Activated CD4-positive, alpha-beta memory T cell treated with anti-CD3 and anti-CD28 coated beads for 36 hours (primary cell): Measurements from ENCODE around the gene ACOT12. TPM values are rescaled to one million over a fixed set of nuclear protein-coding genes. Genes with fewer than 3 reads are reported as not detected.

ENCODE experiments used
- CTCF ChIA-PET: fragments of 350-600 bp; sonication (Branson Sonifier 250); formaldehyde crosslinking; loops from one replicate; lab custom pipeline; 2021; ENCODE audit warnings: antibody characterized with exemption, inconsistent platforms; lab: Charles Lee
- POLR2A ChIA-PET: fragments of 350-600 bp; sonication (Branson Sonifier 250); formaldehyde crosslinking; loops from one replicate; lab custom pipeline; 2021; ENCODE audit warnings: antibody characterized with exemption; lab: Charles Lee
- DNase-seq: peaks from one replicate; pipeline ENCODE4 v3.0.0-alpha.2; 2020
- H3K27ac Mint-ChIP-seq: one replicate; pipeline ENCODE4 v1.8.0; 2021; ENCODE audit warnings: mixed read lengths
- H3K27me3 Mint-ChIP-seq: one replicate; pipeline ENCODE4 v1.8.0; 2021; ENCODE audit warnings: mixed read lengths
- H3K36me3 Mint-ChIP-seq: one replicate; pipeline ENCODE4 v1.8.0; 2021; ENCODE audit warnings: mixed read lengths
- H3K4me1 Mint-ChIP-seq: one replicate; pipeline ENCODE4 v1.8.0; 2021; ENCODE audit warnings: low read depth, mixed read lengths
- H3K4me3 Mint-ChIP-seq: one replicate; pipeline ENCODE4 v1.8.0; 2021; ENCODE audit warnings: mild to moderate bottlenecking, mixed read lengths
- H3K9me3 Mint-ChIP-seq: one replicate; pipeline ENCODE4 v1.8.0; 2021; ENCODE audit warnings: mixed read lengths
- intact Hi-C: fragments of 100-400 bp; cut with micrococcal nuclease; formaldehyde crosslinking; loops from one replicate; pipeline ENCODE4 v1.15.1; 2023
- total RNA-seq, 2 experiments: library from RNA; stranded (reverse); gene quantifications; one replicate each; pipeline ENCODE4 v1.2.3, GENCODE V29; 2021

ACOT12 gene
- total RNA-seq, 2 experiments from 2014 or later = not detected

- peaks cover 39% of the 10 kb centered on the region for H3K27me3 Mint-ChIP-seq
- no peaks in the 10 kb centered on the region for H3K36me3 Mint-ChIP-seq
- DNase-seq = no peak
- H3K9me3 Mint-ChIP-seq = peaks cover 4% of the 10 kb centered on the region
- H3K4me1 Mint-ChIP-seq = peaks cover 4% of the 10 kb centered on the region
- H3K27ac Mint-ChIP-seq = no peak overlapping the region
- CTCF ChIA-PET = no interaction called here
- POLR2A ChIA-PET = no interaction called here
- intact Hi-C loops = no loop called here
- H3K4me3 Mint-ChIP-seq = no peak overlapping the region
Measured at GRCh38 chr5:81397176-81397575, 3.2 kb upstream of the ACOT12 start.

GRCh38 chr5:81395262-81395661 lies 1.3 kb upstream of the ACOT12 start:
- peaks cover 4% of the 10 kb centered on the region for H3K9me3 Mint-ChIP-seq
- ChIA-PET CTCF (no interaction called here), POLR2A (no interaction called here)
- intact Hi-C loops = no loop called here
- peaks cover 46% of the 10 kb centered on the region for H3K27me3 Mint-ChIP-seq
- no peak overlapping the region for H3K27ac Mint-ChIP-seq
- H3K4me3 Mint-ChIP-seq = no peak overlapping the region
- no peak for DNase-seq
- H3K4me1 Mint-ChIP-seq = peaks cover 4% of the 10 kb centered on the region
- no peaks in the 10 kb centered on the region for H3K36me3 Mint-ChIP-seq

GRCh38 chr5:81393430-81393782 lies 528 bp downstream of the ACOT12 start:
- ChIA-PET POLR2A (no interaction called here), CTCF (interaction anchor here (0.6 to 1.3 kb wide), 2 partner anchors 12 to 32 kb away, joined by 3 read pairs; no protein-coding TSS in a partner anchor)
- DNase-seq = no peak
- H3K4me3 Mint-ChIP-seq = peak overlapping the region; percentile 24
- peaks cover 4% of the 10 kb centered on the region for H3K9me3 Mint-ChIP-seq
- no peaks in the 10 kb centered on the region for H3K36me3 Mint-ChIP-seq
- peaks cover 46% of the 10 kb centered on the region for H3K27me3 Mint-ChIP-seq
- intact Hi-C loops = no loop called here
- H3K27ac Mint-ChIP-seq = no peak overlapping the region
- peaks cover 4% of the 10 kb centered on the region for H3K4me1 Mint-ChIP-seq

- no peaks in the 10 kb centered on the region for H3K4me1 Mint-ChIP-seq
- H3K27me3 Mint-ChIP-seq = peaks cover 34% of the 10 kb centered on the region
- POLR2A ChIA-PET = no interaction called here
- H3K36me3 Mint-ChIP-seq = no peaks in the 10 kb centered on the region
- no peak overlapping the region for H3K27ac Mint-ChIP-seq
- no peak for DNase-seq
- CTCF ChIA-PET = no interaction called here
- H3K9me3 Mint-ChIP-seq = no peaks in the 10 kb centered on the region
- intact Hi-C loops = no loop called here
- no peak overlapping the region for H3K4me3 Mint-ChIP-seq
Measured at GRCh38 chr5:81389025-81389424, 4.9 kb downstream of the ACOT12 start.

- Mint-ChIP-seq H3K4me3 (no peak overlapping the region), H3K9me3 (no peaks in the 10 kb centered on the region), H3K36me3 (no peaks in the 10 kb centered on the region), H3K27ac (no peak overlapping the region), H3K4me1 (no peaks in the 10 kb centered on the region), H3K27me3 (peaks cover 29% of the 10 kb centered on the region)
- CTCF ChIA-PET = no interaction called here
- no peak for DNase-seq
- intact Hi-C loops = no loop called here
- POLR2A ChIA-PET = interaction anchor here (0.6 kb wide), 1 partner anchor 19 kb away, joined by 3 read pairs; no protein-coding TSS in a partner anchor
Measured at GRCh38 chr5:81388169-81388568, 5.8 kb downstream of the ACOT12 start.

GRCh38 chr5:81383867-81384266 lies 10.1 kb downstream of the ACOT12 start:
- Mint-ChIP-seq H3K4me3 (no peak overlapping the region), H3K9me3 (no peaks in the 10 kb centered on the region), H3K4me1 (no peaks in the 10 kb centered on the region), H3K27ac (no peak overlapping the region), H3K36me3 (no peaks in the 10 kb centered on the region), H3K27me3 (peaks cover 7% of the 10 kb centered on the region)
- CTCF ChIA-PET = no interaction called here
- no peak for DNase-seq
- POLR2A ChIA-PET = no interaction called here
- intact Hi-C loops = no loop called here

GRCh38 chr5:81371354-81371876 lies 22.5 kb downstream of the ACOT12 start:
- H3K27me3 Mint-ChIP-seq = no peaks in the 10 kb centered on the region
- ChIA-PET POLR2A (no interaction called here), CTCF (no interaction called here)
- no peak for DNase-seq
- no peak overlapping the region for H3K27ac Mint-ChIP-seq
- no peaks in the 10 kb centered on the region for H3K9me3 Mint-ChIP-seq
- H3K4me3 Mint-ChIP-seq = no peak overlapping the region
- no peaks in the 10 kb centered on the region for H3K36me3 Mint-ChIP-seq
- no peaks in the 10 kb centered on the region for H3K4me1 Mint-ChIP-seq
- intact Hi-C loops = no loop called here

GRCh38 chr5:81370912-81371311 lies 23.0 kb downstream of the ACOT12 start:
- intact Hi-C loops = no loop called here
- Mint-ChIP-seq H3K9me3 (no peaks in the 10 kb centered on the region), H3K4me3 (no peak overlapping the region), H3K4me1 (no peaks in the 10 kb centered on the region), H3K27me3 (no peaks in the 10 kb centered on the region), H3K27ac (no peak overlapping the region), H3K36me3 (no peaks in the 10 kb centered on the region)
- no peak for DNase-seq
- POLR2A ChIA-PET = no interaction called here
- CTCF ChIA-PET = no interaction called here

GRCh38 chr5:81365541-81365940 lies 28.4 kb downstream of the ACOT12 start:
- ChIA-PET CTCF (no interaction called here), POLR2A (no interaction called here)
- Mint-ChIP-seq H3K4me1 (no peaks in the 10 kb centered on the region), H3K27me3 (no peaks in the 10 kb centered on the region), H3K36me3 (no peaks in the 10 kb centered on the region), H3K9me3 (no peaks in the 10 kb centered on the region), H3K27ac (no peak overlapping the region), H3K4me3 (no peak overlapping the region)
- no peak for DNase-seq
- intact Hi-C loops = no loop called here

GRCh38 chr5:81363093-81363871 lies 30.7 kb downstream of the ACOT12 start:
- H3K4me1 Mint-ChIP-seq = no peaks in the 10 kb centered on the region
- no peaks in the 10 kb centered on the region for H3K36me3 Mint-ChIP-seq
- ChIA-PET POLR2A (no interaction called here), CTCF (no interaction called here)
- no peaks in the 10 kb centered on the region for H3K27me3 Mint-ChIP-seq
- intact Hi-C loops = no loop called here
- no peak overlapping the region for H3K27ac Mint-ChIP-seq
- H3K4me3 Mint-ChIP-seq = no peak overlapping the region
- no peak for DNase-seq
- H3K9me3 Mint-ChIP-seq = no peaks in the 10 kb centered on the region

- Mint-ChIP-seq H3K4me3 (no peak overlapping the region), H3K27me3 (no peaks in the 10 kb centered on the region), H3K9me3 (no peaks in the 10 kb centered on the region), H3K27ac (no peak overlapping the region), H3K36me3 (no peaks in the 10 kb centered on the region), H3K4me1 (no peaks in the 10 kb centered on the region)
- CTCF ChIA-PET = no interaction called here
- POLR2A ChIA-PET = no interaction called here
- intact Hi-C loops = no loop called here
- no peak for DNase-seq
Measured at GRCh38 chr5:81361600-81361999, 32.3 kb downstream of the ACOT12 start.

- Mint-ChIP-seq H3K4me1 (no peaks in the 10 kb centered on the region), H3K27me3 (no peaks in the 10 kb centered on the region), H3K9me3 (no peaks in the 10 kb centered on the region), H3K36me3 (no peaks in the 10 kb centered on the region), H3K27ac (no peak overlapping the region), H3K4me3 (no peak overlapping the region)
- DNase-seq = no peak
- ChIA-PET CTCF (no interaction called here), POLR2A (no interaction called here)
- intact Hi-C loops = no loop called here
Measured at GRCh38 chr5:81360640-81361039, 33.3 kb downstream of the ACOT12 start.

GRCh38 chr5:81359881-81360280 lies 34.1 kb downstream of the ACOT12 start:
- H3K36me3 Mint-ChIP-seq = no peaks in the 10 kb centered on the region
- ChIA-PET POLR2A (no interaction called here), CTCF (no interaction called here)

More at GRCh38 chr5:81359881-81360280, 34.1 kb downstream of the ACOT12 start:
- H3K4me1 Mint-ChIP-seq = no peaks in the 10 kb centered on the region
- no peaks in the 10 kb centered on the region for H3K9me3 Mint-ChIP-seq
- no peaks in the 10 kb centered on the region for H3K27me3 Mint-ChIP-seq
- H3K4me3 Mint-ChIP-seq = no peak overlapping the region
- no peak overlapping the region for H3K27ac Mint-ChIP-seq
- intact Hi-C loops = no loop called here
- no peak for DNase-seq
